Hepatocyte (in vitro differentiated cells): ENCODE measurements around the gene TMEM165.

Experiments used
- EZH2 ChIP-seq: fragments of 200-600 bp; sonication (generic); IDR thresholded peaks from 2 replicates; pipeline ENCODE4 v1.6.1; 2016; ENCODE audit warnings: antibody characterized with exemption, mild to moderate bottlenecking, borderline replicate concordance
- TF ChIP-seq, protein P1 (sequence below): fragments of 200-600 bp; sonication (generic); IDR thresholded peaks from 2 replicates; pipeline ENCODE4 v1.5.1; 2016; ENCODE audit warnings: antibody characterized with exemption, mild to moderate bottlenecking; ENCODE audit not compliant: poor library complexity

DNA sequence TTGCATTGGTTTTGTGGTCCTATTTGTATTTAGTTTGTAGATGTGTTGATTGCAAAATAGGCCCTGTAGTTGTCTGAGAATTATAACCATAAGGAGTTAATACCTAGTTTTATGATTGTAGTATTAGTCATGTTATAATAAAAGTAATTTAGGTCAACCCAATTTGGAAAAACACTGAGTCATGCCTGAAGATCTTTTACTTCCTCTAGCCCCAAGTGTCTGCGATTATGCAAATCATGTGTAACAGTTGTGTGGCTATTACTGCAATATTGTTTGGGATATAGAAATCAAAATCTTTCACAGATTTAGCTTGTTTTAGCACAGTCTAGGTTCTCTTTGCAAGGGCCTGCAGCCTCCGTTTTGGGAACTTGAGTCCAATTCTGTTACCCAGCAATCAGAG is 37.1 kb upstream of the TMEM165 start:
- no peak for TF ChIP-seq EZH2
- TF ChIP-seq, protein P1, sequence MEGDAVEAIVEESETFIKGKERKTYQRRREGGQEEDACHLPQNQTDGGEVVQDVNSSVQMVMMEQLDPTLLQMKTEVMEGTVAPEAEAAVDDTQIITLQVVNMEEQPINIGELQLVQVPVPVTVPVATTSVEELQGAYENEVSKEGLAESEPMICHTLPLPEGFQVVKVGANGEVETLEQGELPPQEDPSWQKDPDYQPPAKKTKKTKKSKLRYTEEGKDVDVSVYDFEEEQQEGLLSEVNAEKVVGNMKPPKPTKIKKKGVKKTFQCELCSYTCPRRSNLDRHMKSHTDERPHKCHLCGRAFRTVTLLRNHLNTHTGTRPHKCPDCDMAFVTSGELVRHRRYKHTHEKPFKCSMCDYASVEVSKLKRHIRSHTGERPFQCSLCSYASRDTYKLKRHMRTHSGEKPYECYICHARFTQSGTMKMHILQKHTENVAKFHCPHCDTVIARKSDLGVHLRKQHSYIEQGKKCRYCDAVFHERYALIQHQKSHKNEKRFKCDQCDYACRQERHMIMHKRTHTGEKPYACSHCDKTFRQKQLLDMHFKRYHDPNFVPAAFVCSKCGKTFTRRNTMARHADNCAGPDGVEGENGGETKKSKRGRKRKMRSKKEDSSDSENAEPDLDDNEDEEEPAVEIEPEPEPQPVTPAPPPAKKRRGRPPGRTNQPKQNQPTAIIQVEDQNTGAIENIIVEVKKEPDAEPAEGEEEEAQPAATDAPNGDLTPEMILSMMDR = no peak
